A549 (cell line): ENCODE results near the gene APOD. TPM values are rescaled to one million over a fixed set of nuclear protein-coding genes. Genes with fewer than 3 reads are reported as not detected.
A peak's percentile ranks its signal among the peaks of the same experiment; 100 is the strongest.

ENCODE experiments used
- ATAC-seq, 2 experiments: fragments of 200-7000 bp in 1 of 2; fragments of >200 bp in 1 of 2; cut with Nextera tagmentation in 1 of 2; cut with Tn5 transposase in 1 of 2; 3 replicates each; pipeline versions ENCODE4 v1.8.0 to v1.9.1; 2018 to 2020; ENCODE audit warnings: mild to moderate bottlenecking in 1 of 2, moderate library complexity in 1 of 2
- CTCF ChIA-PET: fragments of 300-600 bp; sonication (Branson Sonifier 250); formaldehyde crosslinking; extraction: SDS; loops from one replicate; lab custom pipeline; 2021; ENCODE audit warnings: antibody characterized with exemption, inconsistent platforms; lab: Yijun Ruan, JAX
- POLR2A ChIA-PET: fragments of 350-600 bp; formaldehyde crosslinking; extraction: SDS; loops from one replicate; lab custom pipeline; 2021; ENCODE audit warnings: antibody characterized with exemption, inconsistent platforms; lab: Yijun Ruan, JAX
- DNase-seq, 2 experiments: peaks; one replicate each; pipeline versions ENCODE4 v3.0.0 to v3.0.0-alpha.2; 2011 to 2016; ENCODE audit warnings: low read depth in 1 of 2, low spot score in 1 of 2
- FAIRE-seq: peaks from 2 replicates; lab custom pipeline; 2011; peaks lifted over from hg19 to GRCh38; lab: Jason Lieb, UNC
- H3K27ac ChIP-seq, 2 experiments: fragments of >200 bp; sonication (Bioruptor Twin); formaldehyde crosslinking; 3 replicates each; pipeline ENCODE4 v1.5.1; 2016 to 2017
- H3K4me1 ChIP-seq: fragments of >200 bp; sonication (Bioruptor Twin); formaldehyde crosslinking; 3 replicates; pipeline ENCODE4 v1.6.1; 2016
- H3K4me2 ChIP-seq: fragments of >200 bp; sonication (Bioruptor Twin); formaldehyde crosslinking; 3 replicates; pipeline ENCODE4 v1.6.1; 2016
- H3K4me3 ChIP-seq: fragments of >200 bp; sonication (Bioruptor Twin); formaldehyde crosslinking; 3 replicates; pipeline ENCODE4 v1.5.1; 2016
- H3K9me3 ChIP-seq: fragments of >200 bp; sonication (Bioruptor Twin); formaldehyde crosslinking; 3 replicates; pipeline ENCODE4 v1.6.1; 2016
- BCL3 ChIP-seq: fragments of >200 bp; sonication (Bioruptor Twin); formaldehyde crosslinking; IDR thresholded peaks from 3 replicates; pipeline ENCODE4 v1.6.1; 2016
- CBX2 ChIP-seq: fragments of 200-600 bp; sonication (generic); IDR thresholded peaks from 2 replicates; pipeline ENCODE4 v1.6.1; 2016; ENCODE audit warnings: low read depth, mild to moderate bottlenecking, borderline replicate concordance
- CEBPB ChIP-seq, 2 experiments: fragments of >200 bp in 1 of 2; sonication (Bioruptor Twin) in 1 of 2; formaldehyde crosslinking in 1 of 2; IDR thresholded peaks; 2 replicates each; pipeline ENCODE4 v1.6.1; 2012 to 2016
- CHD2 ChIP-seq: fragments of 150-350 bp; IDR thresholded peaks from 2 replicates; pipeline ENCODE4 v1.6.1; 2014; ENCODE audit warnings: low read length; ENCODE audit not compliant: partially characterized antibody
- CHD4 ChIP-seq: fragments of 200-600 bp; sonication (generic); IDR thresholded peaks from 2 replicates; pipeline ENCODE4 v1.6.1; 2016; ENCODE audit warnings: antibody characterized with exemption, mild to moderate bottlenecking, borderline replicate concordance
- EHF ChIP-seq: fragments of 250-450 bp; sonication (Bioruptor Pico); IDR thresholded peaks from 2 replicates; pipeline ENCODE4 v1.5.0; 2020; ENCODE audit warnings: mild to moderate bottlenecking
- EP300 ChIP-seq, 2 experiments: fragments of >200 bp; sonication (Bioruptor Twin); formaldehyde crosslinking; IDR thresholded peaks; 2 replicates in 1 of 2; 3 replicates in 1 of 2; pipeline ENCODE4 v1.6.1; 2016 to 2017
- FOXS1 ChIP-seq: fragments of 250-450 bp; sonication (Bioruptor Pico); IDR thresholded peaks from 2 replicates; pipeline ENCODE4 v1.5.0; 2020; ENCODE audit warnings: mild to moderate bottlenecking, moderate library complexity
- GATA3 ChIP-seq: IDR thresholded peaks from 2 replicates; pipeline ENCODE4 v1.6.1; 2012; ENCODE audit warnings: borderline replicate concordance
- HEYL ChIP-seq: fragments of 250-450 bp; sonication (Bioruptor Pico); IDR thresholded peaks from 2 replicates; pipeline ENCODE4 v1.8.0; 2021; ENCODE audit warnings: mild to moderate bottlenecking, moderate library complexity
- HOXB5 ChIP-seq: fragments of 250-450 bp; sonication (Bioruptor Pico); IDR thresholded peaks from 2 replicates; pipeline ENCODE4 v1.5.0; 2020; ENCODE audit warnings: mild to moderate bottlenecking, moderate library complexity
- KDM5A ChIP-seq: fragments of 200-600 bp; sonication (generic); IDR thresholded peaks from 2 replicates; pipeline ENCODE4 v1.6.1; 2016; ENCODE audit warnings: antibody characterized with exemption, mild to moderate bottlenecking
- MAZ ChIP-seq: fragments of 150-350 bp; IDR thresholded peaks from 2 replicates; pipeline ENCODE4 v1.6.1; 2014; ENCODE audit warnings: antibody characterized with exemption, low read depth, low read length, borderline replicate concordance
- NPAS2 ChIP-seq: fragments of 250-450 bp; sonication (Bioruptor Pico); IDR thresholded peaks from 2 replicates; pipeline ENCODE4 v1.8.0; 2022; ENCODE audit warnings: mild to moderate bottlenecking, moderate library complexity, borderline replicate concordance
- POLR2A ChIP-seq: IDR thresholded peaks from 2 replicates; pipeline ENCODE4 v1.6.1; 2012; ENCODE audit warnings: mild to moderate bottlenecking, low read length
- POLR2AphosphoS2 ChIP-seq: conservative IDR thresholded peaks from 2 replicates; pipeline ENCODE4 v1.6.1; 2012; ENCODE audit warnings: low read length, improper control_type of control experiment, inconsistent platforms
- SMC3 ChIP-seq: fragments of >200 bp; sonication (Bioruptor Twin); formaldehyde crosslinking; IDR thresholded peaks from 3 replicates; pipeline ENCODE4 v1.6.1; 2018; ENCODE audit warnings: inconsistent platforms
- TFCP2L1 ChIP-seq: fragments of 250-450 bp; sonication (Bioruptor Pico); IDR thresholded peaks from 2 replicates; pipeline ENCODE4 v1.5.0; 2021; ENCODE audit warnings: mild to moderate bottlenecking
- ZC3H11A ChIP-seq: fragments of 450-650 bp; IDR thresholded peaks from 2 replicates; pipeline ENCODE4 v1.6.1; 2014; ENCODE audit warnings: antibody characterized with exemption, mild to moderate bottlenecking
- ZFP36 ChIP-seq: fragments of 450-650 bp; IDR thresholded peaks from 2 replicates; pipeline ENCODE4 v1.6.1; 2014; ENCODE audit warnings: borderline replicate concordance; ENCODE audit not compliant: partially characterized antibody
- WGBS: methylation state at CpG from one replicate; pipeline ENCODE4 v1.1.6; 2017; ENCODE audit errors: missing lambda C conversion rate; 5-methylcytosine and 5-hydroxymethylcytosine counted together
- polyA plus RNA-seq, 4 experiments: library from polyadenylated mRNA; depleted of rRNA in 3 of 4; stranded (reverse); fragments of >200 nt; fragmentation: RNase III in 1 of 4; extraction: RNeasy Plus Mini Kit Qiagen cat#74134 plus additional on column Dnase treatment in 1 of 4; gene quantifications; 2 replicates in 3 of 4; 3 replicates in 1 of 4; pipeline ENCODE4 v1.2.3, GENCODE V29; 2011 to 2017
- TF ChIP-seq, protein P1 (sequence below): fragments of 200-600 bp; sonication (generic); IDR thresholded peaks from 2 replicates; pipeline ENCODE4 v1.6.1; 2016; ENCODE audit warnings: antibody characterized with exemption, mild to moderate bottlenecking, moderate library complexity
- TF ChIP-seq, protein P2 (sequence below): fragments of 150-350 bp; IDR thresholded peaks from 2 replicates; pipeline ENCODE4 v1.6.1; 2014; ENCODE audit warnings: low read depth, mild to moderate bottlenecking, low read length
- TF ChIP-seq, protein P3 (sequence below): fragments of >200 bp; sonication (Bioruptor Twin); formaldehyde crosslinking; IDR thresholded peaks from 3 replicates; pipeline ENCODE4 v1.5.1; 2016
- TF ChIP-seq, protein P4 (sequence below): IDR thresholded peaks from 2 replicates; pipeline ENCODE4 v1.6.1; 2012

The APOD gene
- polyA plus RNA-seq, 2 of the 4 experiments (the other 2 are of a cell fraction): 0.15 to 2.8 TPM

DNA sequence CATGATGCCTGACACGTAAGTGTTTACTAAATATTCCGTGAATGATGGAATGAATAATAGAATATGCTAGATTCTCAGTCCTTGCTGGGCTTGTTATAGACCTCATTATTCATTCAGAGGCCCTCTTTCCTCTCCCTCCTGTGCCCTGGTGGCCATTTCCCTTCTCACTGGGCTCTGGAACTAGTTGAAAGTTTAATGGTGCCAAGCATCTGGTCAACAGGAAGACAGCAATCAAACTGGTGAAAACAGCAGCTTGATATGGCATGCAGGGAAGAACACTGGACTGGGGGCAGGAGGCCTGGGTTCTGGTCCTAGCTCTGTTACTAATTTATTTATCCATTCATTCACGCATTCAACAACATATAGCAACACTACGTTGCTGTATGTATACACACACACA lies 3.7 kb upstream of the APOD start:
- peaks cover 13% of the 10 kb centered on the region; the same call in 2 of the 3 replicates for H3K4me1 ChIP-seq
- DNase-seq: no peak
- H3K9me3 ChIP-seq: no peaks in the 10 kb centered on the region
- H3K4me2 ChIP-seq: no peak overlapping the region
- CTCF ChIA-PET: no interaction called here
- H3K27ac ChIP-seq: no peak overlapping the region
- no peak overlapping the region for H3K4me3 ChIP-seq
- WGBS: 47% methylated on average over 4 of the region's 4 CpGs
- POLR2A ChIA-PET: no interaction called here
- ATAC-seq: no peak
- no peak for FAIRE-seq
- TF ChIP-seq, protein P1, sequence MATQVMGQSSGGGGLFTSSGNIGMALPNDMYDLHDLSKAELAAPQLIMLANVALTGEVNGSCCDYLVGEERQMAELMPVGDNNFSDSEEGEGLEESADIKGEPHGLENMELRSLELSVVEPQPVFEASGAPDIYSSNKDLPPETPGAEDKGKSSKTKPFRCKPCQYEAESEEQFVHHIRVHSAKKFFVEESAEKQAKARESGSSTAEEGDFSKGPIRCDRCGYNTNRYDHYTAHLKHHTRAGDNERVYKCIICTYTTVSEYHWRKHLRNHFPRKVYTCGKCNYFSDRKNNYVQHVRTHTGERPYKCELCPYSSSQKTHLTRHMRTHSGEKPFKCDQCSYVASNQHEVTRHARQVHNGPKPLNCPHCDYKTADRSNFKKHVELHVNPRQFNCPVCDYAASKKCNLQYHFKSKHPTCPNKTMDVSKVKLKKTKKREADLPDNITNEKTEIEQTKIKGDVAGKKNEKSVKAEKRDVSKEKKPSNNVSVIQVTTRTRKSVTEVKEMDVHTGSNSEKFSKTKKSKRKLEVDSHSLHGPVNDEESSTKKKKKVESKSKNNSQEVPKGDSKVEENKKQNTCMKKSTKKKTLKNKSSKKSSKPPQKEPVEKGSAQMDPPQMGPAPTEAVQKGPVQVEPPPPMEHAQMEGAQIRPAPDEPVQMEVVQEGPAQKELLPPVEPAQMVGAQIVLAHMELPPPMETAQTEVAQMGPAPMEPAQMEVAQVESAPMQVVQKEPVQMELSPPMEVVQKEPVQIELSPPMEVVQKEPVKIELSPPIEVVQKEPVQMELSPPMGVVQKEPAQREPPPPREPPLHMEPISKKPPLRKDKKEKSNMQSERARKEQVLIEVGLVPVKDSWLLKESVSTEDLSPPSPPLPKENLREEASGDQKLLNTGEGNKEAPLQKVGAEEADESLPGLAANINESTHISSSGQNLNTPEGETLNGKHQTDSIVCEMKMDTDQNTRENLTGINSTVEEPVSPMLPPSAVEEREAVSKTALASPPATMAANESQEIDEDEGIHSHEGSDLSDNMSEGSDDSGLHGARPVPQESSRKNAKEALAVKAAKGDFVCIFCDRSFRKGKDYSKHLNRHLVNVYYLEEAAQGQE: no peak
- TF ChIP-seq MAZ (no peak), CHD4 (no peak), HEYL (CRISPR knock-in tag) (no peak), ZC3H11A (no peak), FOXS1 (CRISPR knock-in tag) (no peak), POLR2A (no peak), CEBPB (IDR thresholded peaks at IDR 0.05) (no peak), HOXB5 (CRISPR knock-in tag) (no peak), POLR2AphosphoS2 (no peak), CHD2 (no peak), CBX2 (no peak), BCL3 (no peak), EP300 (IDR thresholded peaks at IDR 0.05) (no peak)
- TF ChIP-seq, protein P2, sequence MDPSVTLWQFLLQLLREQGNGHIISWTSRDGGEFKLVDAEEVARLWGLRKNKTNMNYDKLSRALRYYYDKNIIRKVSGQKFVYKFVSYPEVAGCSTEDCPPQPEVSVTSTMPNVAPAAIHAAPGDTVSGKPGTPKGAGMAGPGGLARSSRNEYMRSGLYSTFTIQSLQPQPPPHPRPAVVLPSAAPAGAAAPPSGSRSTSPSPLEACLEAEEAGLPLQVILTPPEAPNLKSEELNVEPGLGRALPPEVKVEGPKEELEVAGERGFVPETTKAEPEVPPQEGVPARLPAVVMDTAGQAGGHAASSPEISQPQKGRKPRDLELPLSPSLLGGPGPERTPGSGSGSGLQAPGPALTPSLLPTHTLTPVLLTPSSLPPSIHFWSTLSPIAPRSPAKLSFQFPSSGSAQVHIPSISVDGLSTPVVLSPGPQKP: no peak

DNA sequence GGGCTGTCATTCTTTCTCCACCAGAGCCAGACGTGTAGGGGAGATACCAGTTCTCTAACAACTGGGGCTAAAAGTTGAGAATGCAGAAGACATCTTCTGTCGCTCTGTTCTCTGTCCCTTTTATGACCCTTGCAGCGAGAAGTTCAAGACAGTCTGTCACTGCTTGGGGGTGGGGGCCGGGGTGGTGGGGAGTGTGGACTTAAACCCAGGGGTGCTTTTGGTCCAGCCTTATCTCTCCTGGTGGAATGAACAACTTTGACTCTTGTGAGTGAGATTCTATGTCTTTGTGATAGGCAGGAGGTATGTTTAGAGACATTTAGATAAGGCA lies 767 bp upstream of the APOD start:
- Histone ChIP-seq H3K4me2 (peak overlapping the region; percentile 37; the same call in 2 of the 3 replicates), H3K27ac (peak overlapping the region in 1 of 2 experiments; percentile 16; a peak in 1 of 6 replicates), H3K4me3 (no peak overlapping the region), H3K9me3 (no peaks in the 10 kb centered on the region), H3K4me1 (peaks cover 13% of the 10 kb centered on the region; the same call in 2 of the 3 replicates)
- FAIRE-seq: no peak
- no peak for DNase-seq
- ChIA-PET CTCF (interaction anchor here (0.7 to 1.6 kb wide), 2 partner anchors 18 to 324 kb away, joined by 3 read pairs; no protein-coding TSS in a partner anchor), POLR2A (no interaction called here)
- ATAC-seq: no peak
- TF ChIP-seq BCL3: no peak
- TF ChIP-seq GATA3: no peak
- no peak for TF ChIP-seq EHF
- TF ChIP-seq TFCP2L1 (CRISPR knock-in tag): no peak
- no peak for TF ChIP-seq SMC3
- no peak for TF ChIP-seq CBX2
- TF ChIP-seq, protein P3, sequence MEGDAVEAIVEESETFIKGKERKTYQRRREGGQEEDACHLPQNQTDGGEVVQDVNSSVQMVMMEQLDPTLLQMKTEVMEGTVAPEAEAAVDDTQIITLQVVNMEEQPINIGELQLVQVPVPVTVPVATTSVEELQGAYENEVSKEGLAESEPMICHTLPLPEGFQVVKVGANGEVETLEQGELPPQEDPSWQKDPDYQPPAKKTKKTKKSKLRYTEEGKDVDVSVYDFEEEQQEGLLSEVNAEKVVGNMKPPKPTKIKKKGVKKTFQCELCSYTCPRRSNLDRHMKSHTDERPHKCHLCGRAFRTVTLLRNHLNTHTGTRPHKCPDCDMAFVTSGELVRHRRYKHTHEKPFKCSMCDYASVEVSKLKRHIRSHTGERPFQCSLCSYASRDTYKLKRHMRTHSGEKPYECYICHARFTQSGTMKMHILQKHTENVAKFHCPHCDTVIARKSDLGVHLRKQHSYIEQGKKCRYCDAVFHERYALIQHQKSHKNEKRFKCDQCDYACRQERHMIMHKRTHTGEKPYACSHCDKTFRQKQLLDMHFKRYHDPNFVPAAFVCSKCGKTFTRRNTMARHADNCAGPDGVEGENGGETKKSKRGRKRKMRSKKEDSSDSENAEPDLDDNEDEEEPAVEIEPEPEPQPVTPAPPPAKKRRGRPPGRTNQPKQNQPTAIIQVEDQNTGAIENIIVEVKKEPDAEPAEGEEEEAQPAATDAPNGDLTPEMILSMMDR: no peak
- TF ChIP-seq ZC3H11A: no peak
- no peak for TF ChIP-seq NPAS2 (CRISPR knock-in tag)
- TF ChIP-seq KDM5A: no peak
- no peak for TF ChIP-seq MAZ
- TF ChIP-seq ZFP36: no peak
- no peak for TF ChIP-seq EP300 (IDR thresholded peaks at IDR 0.05)
- TF ChIP-seq, protein P4, sequence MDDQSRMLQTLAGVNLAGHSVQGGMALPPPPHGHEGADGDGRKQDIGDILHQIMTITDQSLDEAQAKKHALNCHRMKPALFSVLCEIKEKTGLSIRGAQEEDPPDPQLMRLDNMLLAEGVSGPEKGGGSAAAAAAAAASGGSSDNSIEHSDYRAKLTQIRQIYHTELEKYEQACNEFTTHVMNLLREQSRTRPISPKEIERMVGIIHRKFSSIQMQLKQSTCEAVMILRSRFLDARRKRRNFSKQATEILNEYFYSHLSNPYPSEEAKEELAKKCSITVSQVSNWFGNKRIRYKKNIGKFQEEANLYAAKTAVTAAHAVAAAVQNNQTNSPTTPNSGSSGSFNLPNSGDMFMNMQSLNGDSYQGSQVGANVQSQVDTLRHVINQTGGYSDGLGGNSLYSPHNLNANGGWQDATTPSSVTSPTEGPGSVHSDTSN: no peak
- whole genome bisulfite sequencing: 61% methylated on average over 4 of the region's 4 CpGs
